ENCODE data around the gene LUC7L. TPM values are rescaled to one million over a fixed set of nuclear protein-coding genes. Genes with fewer than 3 reads are reported as not detected.

Gene LUC7L
- total RNA-seq, 6 experiments from 2014 or later, result 35.8 to 47.5 (median 41.7) TPM

DNA sequence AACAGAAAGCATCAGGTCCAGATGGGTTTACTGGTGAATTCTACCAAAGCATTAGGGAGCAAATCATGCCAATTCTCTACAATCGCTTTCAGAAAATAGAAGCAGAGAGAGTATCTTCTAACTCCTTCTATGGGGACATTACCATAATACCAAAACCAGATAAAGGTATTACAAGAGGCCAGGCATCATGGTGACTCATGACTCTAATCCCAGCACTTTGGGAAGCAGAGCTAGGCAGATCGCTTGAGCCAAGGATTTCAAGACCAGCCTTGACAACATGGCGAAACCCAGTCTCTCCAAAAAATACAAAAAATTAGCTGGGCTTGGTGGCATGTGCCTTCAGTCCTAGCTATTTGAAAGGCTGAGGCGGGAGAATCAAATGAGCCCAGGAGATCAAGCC, 26.0 kb downstream of the LUC7L start:
- DNase-seq, result no peak
- Mint-ChIP-seq H3K4me1 (ENCODE audit: low read depth) (peaks cover 7% of the 10 kb centered on the region), H3K36me3 (ENCODE audit: low read depth) (peaks cover 23% of the 10 kb centered on the region), H3K27me3 (ENCODE audit: insufficient read depth) (peaks cover 1% of the 10 kb centered on the region; the same call in 1 of the 2 replicates), H3K27ac (no peak overlapping the region), H3K4me3 (no peak overlapping the region), H3K9me3 (no peaks in the 10 kb centered on the region)
- TF ChIP-seq CTCF (IDR thresholded peaks at IDR 0.05), result no peak

DNA sequence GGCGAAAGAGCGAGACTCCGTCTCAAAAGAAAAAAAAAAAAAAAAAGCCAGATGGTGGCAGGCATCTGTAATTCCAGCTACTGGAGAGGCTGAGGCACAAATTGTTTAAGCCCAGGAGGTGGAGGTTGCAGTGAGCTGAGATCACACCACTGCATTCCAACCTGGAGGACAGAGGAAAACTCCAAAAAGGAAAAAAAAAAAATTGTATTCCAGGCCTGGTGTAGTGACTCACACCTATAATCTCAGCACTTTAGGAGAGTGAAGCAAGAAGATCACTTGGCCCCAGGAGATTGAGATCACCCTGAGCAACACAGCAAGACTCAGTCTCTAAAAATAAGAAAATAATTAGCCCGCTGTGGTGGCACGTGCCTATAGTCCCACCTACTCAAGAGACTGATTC, 28.9 kb downstream of the LUC7L start:
- H3K27ac Mint-ChIP-seq, result peak overlapping the region; percentile 77
- H3K9me3 Mint-ChIP-seq, result no peaks in the 10 kb centered on the region
- DNase-seq, result peak; percentile 83
- peaks cover 7% of the 10 kb centered on the region for H3K4me1 Mint-ChIP-seq (ENCODE audit: low read depth)
- peaks cover 12% of the 10 kb centered on the region for H3K36me3 Mint-ChIP-seq (ENCODE audit: low read depth)
- no peak overlapping the region for H3K4me3 Mint-ChIP-seq
- peaks cover 5% of the 10 kb centered on the region for H3K27me3 Mint-ChIP-seq (ENCODE audit: insufficient read depth)
- TF ChIP-seq CTCF (IDR thresholded peaks at IDR 0.05), result no peak

DNA sequence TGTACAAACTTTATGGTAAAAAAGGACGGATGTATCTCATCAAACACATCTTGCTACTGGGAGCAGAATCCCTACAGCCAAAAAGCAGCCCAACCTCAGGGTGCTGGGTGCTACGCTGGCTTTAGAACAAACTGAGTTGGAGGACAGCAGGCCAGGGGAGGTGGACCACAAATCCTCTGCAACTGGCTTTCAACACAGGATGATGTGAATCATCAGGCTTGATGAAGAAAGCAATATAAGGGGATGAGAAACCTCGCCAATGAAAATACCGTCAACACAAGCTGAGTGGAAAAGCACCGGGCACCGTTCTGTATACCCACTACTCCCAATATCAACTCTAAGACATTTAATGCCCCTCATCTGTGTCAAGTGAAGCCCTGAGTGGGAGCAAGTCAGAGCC, 34.7 kb downstream of the LUC7L start:
- no peak for DNase-seq

GRCh38 chr16:193441-193840, 35.8 kb downstream of the LUC7L start:
- H3K4me1 Mint-ChIP-seq (ENCODE audit: low read depth), result 0 out of 2 replicates have a peak, but pooled peaks cover 6% of the 10 kb centered on the region
- H3K27ac Mint-ChIP-seq, result no peak overlapping the region
- no peak overlapping the region for H3K4me3 Mint-ChIP-seq
- DNase-seq, result no peak
- TF ChIP-seq CTCF (IDR thresholded peaks at IDR 0.05), result no peak
- H3K36me3 Mint-ChIP-seq (ENCODE audit: low read depth), result peaks cover 17% of the 10 kb centered on the region
- no peaks in the 10 kb centered on the region for H3K9me3 Mint-ChIP-seq
- H3K27me3 Mint-ChIP-seq (ENCODE audit: insufficient read depth), result peaks cover 6% of the 10 kb centered on the region

More for the DNA sequence above, 34.7 kb downstream of the LUC7L start:
- Mint-ChIP-seq H3K27ac (no peak overlapping the region; the same call in 1 of the 2 replicates), H3K36me3 (ENCODE audit: low read depth) (peaks cover 6% of the 10 kb centered on the region), H3K27me3 (ENCODE audit: insufficient read depth) (peaks cover 6% of the 10 kb centered on the region), H3K4me3 (no peak overlapping the region), H3K4me1 (ENCODE audit: low read depth) (0 out of 2 replicates have a peak, but pooled peaks cover 6% of the 10 kb centered on the region), H3K9me3 (no peaks in the 10 kb centered on the region)
- no peak for TF ChIP-seq CTCF (IDR thresholded peaks at IDR 0.05)

- TF ChIP-seq CTCF (IDR thresholded peaks at IDR 0.05), result no peak
- Mint-ChIP-seq H3K4me3 (no peak overlapping the region), H3K9me3 (no peaks in the 10 kb centered on the region), H3K4me1 (ENCODE audit: low read depth) (0 out of 2 replicates have a peak, but pooled peaks cover 6% of the 10 kb centered on the region), H3K36me3 (ENCODE audit: low read depth) (peaks cover 17% of the 10 kb centered on the region), H3K27me3 (ENCODE audit: insufficient read depth) (peaks cover 4% of the 10 kb centered on the region), H3K27ac (no peak overlapping the region)
- no peak for DNase-seq
These were observed 36.6 kb downstream of the LUC7L start for GRCh38 chr16:192686-193085.

DNA sequence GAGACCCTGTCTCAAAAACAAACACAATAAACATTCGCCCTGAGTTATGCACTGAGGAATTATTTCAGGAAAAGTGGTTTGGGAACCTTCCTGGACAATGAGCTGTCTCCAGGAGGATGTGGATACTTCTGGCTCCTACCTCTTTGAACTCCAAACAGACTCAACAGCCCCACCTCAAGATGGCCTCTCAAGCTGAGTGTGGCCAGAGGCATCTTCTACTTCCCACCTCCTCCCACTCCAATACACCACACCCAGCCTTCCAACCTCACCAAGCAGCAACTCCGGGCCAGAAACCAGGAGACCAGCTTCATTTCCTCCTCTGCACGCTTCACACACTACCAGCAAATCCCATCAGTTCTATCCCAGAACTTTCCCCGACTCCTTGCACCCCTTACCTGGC, 37.4 kb downstream of the LUC7L start:
- DNase-seq, result no peak
- 0 out of 2 replicates have a peak, but pooled peaks cover 6% of the 10 kb centered on the region for H3K4me1 Mint-ChIP-seq (ENCODE audit: low read depth)
- H3K27ac Mint-ChIP-seq, result peak overlapping the region; percentile 22
- no peaks in the 10 kb centered on the region for H3K9me3 Mint-ChIP-seq
- peaks cover 3% of the 10 kb centered on the region; the same call in 1 of the 2 replicates for H3K27me3 Mint-ChIP-seq (ENCODE audit: insufficient read depth)
- no peak overlapping the region for H3K4me3 Mint-ChIP-seq
- peaks cover 22% of the 10 kb centered on the region for H3K36me3 Mint-ChIP-seq (ENCODE audit: low read depth)
- no peak for TF ChIP-seq CTCF (IDR thresholded peaks at IDR 0.05)

All from HFFc6 (cell line).